HepG2 (cell line): ENCODE data around the gene PACS2. TPM values are rescaled to one million over a fixed set of nuclear protein-coding genes. Genes with fewer than 3 reads are reported as not detected.

Experiments
- ATAC-seq: fragments of 200-7000 bp; cut with Tn5 transposase; 3 replicates; pipeline ENCODE4 v1.9.1; 2020; ENCODE audit warnings: mild to moderate bottlenecking, moderate library complexity
- BruUV-seq: library from RNA; stranded (reverse); fragments of 400-500 nt; replicated peaks from 2 replicates; lab custom pipeline; 2021; lab: Mats Ljungman, UMichigan
- CTCF ChIA-PET: fragments of 300-600 bp; formaldehyde crosslinking; extraction: SDS; loops from one replicate; lab custom pipeline; 2021; ENCODE audit warnings: low total read pairs, inconsistent platforms, low intra/inter-chr PET ratio; lab: Yijun Ruan, JAX
- POLR2A ChIA-PET: fragments of 350-600 bp; sonication (Branson Sonifier 250); formaldehyde crosslinking; loops from one replicate; lab custom pipeline; 2020; ENCODE audit warnings: antibody characterized with exemption, inconsistent platforms; lab: Yijun Ruan, JAX
- DNase-seq: peaks from one replicate; pipeline ENCODE4 v3.0.0-alpha.2; 2015; ENCODE audit warnings: low spot score
- FAIRE-seq: peaks from 3 replicates; lab custom pipeline; 2011; peaks lifted over from hg19 to GRCh38; lab: Jason Lieb, UNC
- H2AFZ ChIP-seq: one replicate; pipeline ENCODE4 v1.6.1; 2011; ENCODE audit warnings: low read length, inconsistent platforms
- H3K27ac ChIP-seq: fragments of 300-600 bp; 3 replicates; pipeline ENCODE4 v1.8.0; 2011; ENCODE audit warnings: mixed run types, mild to moderate bottlenecking, mixed read lengths, low read length, inconsistent platforms; ENCODE audit not compliant: insufficient read depth; ENCODE audit errors: extremely low read length
- H3K27me3 ChIP-seq, 2 experiments: fragments of 200-600 bp in 1 of 2; 2 replicates in 1 of 2; 3 replicates in 1 of 2; pipeline versions ENCODE4 v1.6.0 to v1.8.0; 2011; ENCODE audit warnings: low read length in 2 of 2, mild to moderate bottlenecking in 2 of 2, moderate library complexity in 2 of 2, inconsistent platforms in 1 of 2; ENCODE audit not compliant: insufficient read depth in 2 of 2, control insufficient read depth in 1 of 2
- H3K36me3 ChIP-seq, 2 experiments: fragments of 200-600 bp in 1 of 2; replicated peaks in 1 of 2; 2 replicates in 1 of 2; 3 replicates in 1 of 2; pipeline versions ENCODE4 v1.5.1 to v1.8.0; 2011; ENCODE audit warnings: low read length in 2 of 2, inconsistent platforms in 1 of 2; ENCODE audit not compliant: insufficient read depth in 2 of 2, control insufficient read depth in 1 of 2
- H3K4me1 ChIP-seq: 2 replicates; pipeline ENCODE4 v1.5.1; 2012; ENCODE audit warnings: low read length, inconsistent platforms; ENCODE audit not compliant: insufficient read depth
- H3K4me2 ChIP-seq: 2 replicates; pipeline ENCODE4 v1.6.0; 2011; ENCODE audit warnings: low read depth, low read length, inconsistent platforms
- H3K4me3 ChIP-seq, 3 experiments: fragments of 200-600 bp in 1 of 3; sonication (generic), shearing (Covaris generic) in 1 of 3; replicated peaks in 1 of 3; 2 replicates each; pipeline ENCODE4 v1.5.1; 2011 to 2016; ENCODE audit warnings: low read length in 3 of 3, inconsistent platforms in 2 of 3, low read depth in 2 of 3, mild to moderate bottlenecking in 2 of 3, control low read depth in 1 of 3, mixed read lengths in 1 of 3; ENCODE audit not compliant: insufficient read depth in 1 of 3
- H3K79me2 ChIP-seq: one replicate; pipeline ENCODE4 v1.6.1; 2011; ENCODE audit warnings: low read length, inconsistent platforms; ENCODE audit not compliant: insufficient read depth
- H3K9ac ChIP-seq: 2 replicates; pipeline ENCODE4 v1.6.0; 2011; ENCODE audit warnings: mild to moderate bottlenecking, low read depth, low read length, inconsistent platforms; ENCODE audit not compliant: insufficient read depth
- H3K9me3 ChIP-seq: 2 replicates; pipeline ENCODE4 v1.5.1; 2012; ENCODE audit warnings: mild to moderate bottlenecking, low read length
- H4K20me1 ChIP-seq: 2 replicates; pipeline ENCODE4 v1.6.0; 2011; ENCODE audit warnings: inconsistent platforms, mild to moderate bottlenecking, low read length, moderate library complexity; ENCODE audit not compliant: insufficient read depth
- FOXA1 ChIP-seq, 2 experiments: fragments of 450-650 bp in 1 of 2; sonication (generic) in 1 of 2; formaldehyde crosslinking in 1 of 2; IDR thresholded peaks; 2 replicates each; pipeline versions ENCODE4 v1.4.0 to v1.6.1; 2016 to 2020; ENCODE audit warnings: missing genetic modification reagents in 1 of 2
- FOXA3 ChIP-seq: IDR thresholded peaks from 2 replicates; pipeline ENCODE4 v1.6.1; 2016; ENCODE audit warnings: missing genetic modification reagents, missing compliant biosample characterization
- ISL2 ChIP-seq: sonication (generic); formaldehyde crosslinking; IDR thresholded peaks from 2 replicates; pipeline ENCODE4 v1.5.0; 2020; ENCODE audit warnings: missing genetic modification reagents
- MATR3 ChIP-seq: sonication (generic); formaldehyde crosslinking; IDR thresholded peaks from 2 replicates; pipeline ENCODE4 v1.4.0; 2020; ENCODE audit warnings: missing genetic modification reagents
- SP140L ChIP-seq: sonication (generic); formaldehyde crosslinking; IDR thresholded peaks from 2 replicates; pipeline ENCODE4 v1.4.0; 2020; ENCODE audit warnings: missing genetic modification reagents, borderline replicate concordance
- WGBS: methylation state at CpG from one replicate; pipeline ENCODE4 v1.1.6; 2017; ENCODE audit warnings: low lambda C conversion rate; 5-methylcytosine and 5-hydroxymethylcytosine counted together
- in situ Hi-C: cut with HindIII; loops from 2 replicates; pipeline ENCODE4 v1.10.0; 2017; ENCODE audit warnings: low pct_unique_long_range_greater_than_20kb; ENCODE audit not compliant: extremely low pct_ligation_motif_present
- intact Hi-C: fragments of 100-400 bp; cut with micrococcal nuclease; formaldehyde crosslinking; loops from one replicate; pipeline ENCODE4 v1.10.0; 2022; ENCODE audit not compliant: unreplicated experiment
- polyA plus RNA-seq, 8 experiments: library from polyadenylated mRNA; depleted of rRNA in 3 of 8; stranded (reverse) in 7 of 8; unstranded in 1 of 8; fragments of >200 nt; fragmentation: Illumina TruSeq in 4 of 8; extraction: Trizol in 4 of 8; gene quantifications; 2 replicates each; pipeline versions ENCODE4 v1.2.1 to v1.2.3, GENCODE V29; 2011 to 2016; ENCODE audit warnings: low read depth in 4 of 8, missing spikeins in 1 of 8, mixed read lengths in 1 of 8; ENCODE audit not compliant: insufficient read depth in 1 of 8
- total RNA-seq, 5 experiments: library from RNA; depleted of rRNA; stranded (reverse); fragments of >200 nt; fragmentation: Illumina TruSeq; extraction: Trizol; gene quantifications; 2 replicates each; pipeline ENCODE4 v1.2.3, GENCODE V29; 2016; ENCODE audit warnings: low read depth in 1 of 5
- TF ChIP-seq, protein P1 (sequence below): sonication (generic); formaldehyde crosslinking; conservative IDR thresholded peaks from 2 replicates; pipeline ENCODE4 v1.4.0; 2020; ENCODE audit warnings: mild to moderate bottlenecking, missing genetic modification reagents, moderate library complexity
- TF ChIP-seq, protein P2 (sequence below): sonication (generic); formaldehyde crosslinking; IDR thresholded peaks from 2 replicates; pipeline ENCODE4 v1.8.0; 2022; ENCODE audit warnings: missing genetic modification reagents, mild to moderate bottlenecking, borderline replicate concordance

The PACS2 gene
- total and polyA plus RNA-seq, 2 of the 13 experiments (the other 11 are each of a cell fraction or from before 2014, with no cell fraction given) = 23.6 to 27.6 TPM

DNA sequence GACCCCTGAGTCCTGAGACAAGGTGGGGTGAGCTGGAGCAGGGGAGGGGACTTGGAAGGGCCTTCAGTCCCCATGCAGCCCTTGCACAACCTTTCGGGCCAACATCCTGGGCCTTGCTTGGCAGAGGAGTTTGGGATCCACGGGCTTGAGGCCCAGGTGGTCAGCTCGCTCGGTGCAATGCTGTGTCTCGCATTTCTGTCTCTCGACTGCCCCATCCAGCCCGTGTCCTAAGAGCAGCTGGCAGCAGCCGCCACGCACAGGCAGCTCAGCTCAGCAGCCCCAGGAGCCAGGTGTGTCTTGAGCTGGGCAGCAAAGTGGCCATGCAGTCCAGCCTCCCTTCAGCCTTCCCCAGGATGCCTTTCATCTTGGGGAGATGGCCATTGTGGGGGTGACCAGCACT lies 10.8 kb downstream of the PACS2 start:
- peaks cover 5% of the 10 kb centered on the region; the same call in 1 of the 2 replicates for H4K20me1 ChIP-seq
- no peak overlapping the region for H3K9ac ChIP-seq

DNA sequence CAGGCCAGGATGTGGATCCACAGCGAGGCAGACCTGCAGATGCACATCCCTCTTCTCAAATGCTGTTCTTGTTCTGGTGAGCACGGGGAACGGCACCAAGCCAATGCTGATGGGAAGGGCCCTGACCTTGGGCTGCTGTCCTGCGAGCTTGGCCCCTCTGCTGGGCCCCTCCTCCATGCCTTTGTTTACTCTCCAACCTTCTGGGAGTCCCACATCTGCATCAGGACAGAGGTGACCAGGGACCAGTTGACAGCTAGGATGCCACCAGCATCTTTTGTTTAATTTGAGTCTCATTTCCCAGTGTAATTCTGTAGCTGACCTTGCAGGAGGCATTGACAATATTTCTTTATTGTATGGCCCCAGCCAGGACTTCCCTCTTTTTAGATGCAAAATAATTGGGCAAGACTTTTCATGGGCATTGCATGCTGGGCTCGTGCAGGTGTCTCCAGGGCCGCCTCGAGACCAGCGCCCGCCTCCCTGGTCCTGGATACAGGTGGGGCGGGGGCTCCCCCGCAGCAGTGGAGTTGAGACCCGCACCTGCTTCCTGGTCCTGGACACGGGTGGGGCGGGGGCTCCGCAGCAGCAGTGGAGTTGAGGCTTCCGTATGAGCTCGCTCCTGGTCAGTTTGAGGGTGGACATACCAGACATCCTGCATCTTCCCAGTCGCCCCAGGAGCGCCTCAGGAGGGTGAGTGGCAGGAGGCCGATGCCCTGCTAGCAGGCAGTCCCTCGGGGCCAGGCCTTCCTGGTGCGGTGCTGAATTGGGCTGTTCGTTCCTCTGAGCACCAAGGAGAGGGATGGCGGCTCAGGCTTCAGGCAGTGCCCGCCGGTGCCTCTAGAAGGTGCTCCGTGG lies 11.4 kb downstream of the PACS2 start:
- H3K9ac ChIP-seq = no peak overlapping the region
- H3K4me3 ChIP-seq = no peak overlapping the region
- DNase-seq (no peak), ATAC-seq (peak; percentile 31; the same call in 2 of the 3 replicates), FAIRE-seq (no peak)
- TF ChIP-seq MATR3 (CRISPR knock-in tag) = no peak
- TF ChIP-seq, protein P1, sequence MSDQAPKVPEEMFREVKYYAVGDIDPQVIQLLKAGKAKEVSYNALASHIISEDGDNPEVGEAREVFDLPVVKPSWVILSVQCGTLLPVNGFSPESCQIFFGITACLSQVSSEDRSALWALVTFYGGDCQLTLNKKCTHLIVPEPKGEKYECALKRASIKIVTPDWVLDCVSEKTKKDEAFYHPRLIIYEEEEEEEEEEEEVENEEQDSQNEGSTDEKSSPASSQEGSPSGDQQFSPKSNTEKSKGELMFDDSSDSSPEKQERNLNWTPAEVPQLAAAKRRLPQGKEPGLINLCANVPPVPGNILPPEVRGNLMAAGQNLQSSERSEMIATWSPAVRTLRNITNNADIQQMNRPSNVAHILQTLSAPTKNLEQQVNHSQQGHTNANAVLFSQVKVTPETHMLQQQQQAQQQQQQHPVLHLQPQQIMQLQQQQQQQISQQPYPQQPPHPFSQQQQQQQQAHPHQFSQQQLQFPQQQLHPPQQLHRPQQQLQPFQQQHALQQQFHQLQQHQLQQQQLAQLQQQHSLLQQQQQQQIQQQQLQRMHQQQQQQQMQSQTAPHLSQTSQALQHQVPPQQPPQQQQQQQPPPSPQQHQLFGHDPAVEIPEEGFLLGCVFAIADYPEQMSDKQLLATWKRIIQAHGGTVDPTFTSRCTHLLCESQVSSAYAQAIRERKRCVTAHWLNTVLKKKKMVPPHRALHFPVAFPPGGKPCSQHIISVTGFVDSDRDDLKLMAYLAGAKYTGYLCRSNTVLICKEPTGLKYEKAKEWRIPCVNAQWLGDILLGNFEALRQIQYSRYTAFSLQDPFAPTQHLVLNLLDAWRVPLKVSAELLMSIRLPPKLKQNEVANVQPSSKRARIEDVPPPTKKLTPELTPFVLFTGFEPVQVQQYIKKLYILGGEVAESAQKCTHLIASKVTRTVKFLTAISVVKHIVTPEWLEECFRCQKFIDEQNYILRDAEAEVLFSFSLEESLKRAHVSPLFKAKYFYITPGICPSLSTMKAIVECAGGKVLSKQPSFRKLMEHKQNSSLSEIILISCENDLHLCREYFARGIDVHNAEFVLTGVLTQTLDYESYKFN = 0 out of 2 replicates have a peak, but pooled peaks have one; percentile 42
- peak; percentile 53; the same call in 1 of the 2 replicates for TF ChIP-seq FOXA3 (CRISPR knock-in tag)
- no peak for TF ChIP-seq ISL2
- no peak for TF ChIP-seq FOXA1 (IDR thresholded peaks at IDR 0.05)
- TF ChIP-seq FOXA1 (CRISPR knock-in tag; IDR thresholded peaks at IDR 0.05) = peak; percentile 63; the same call in 1 of the 2 replicates
- H2AFZ ChIP-seq = no peak overlapping the region
- no peaks in the 10 kb centered on the region for H3K27me3 ChIP-seq
- H3K4me1 ChIP-seq = peaks cover 15% of the 10 kb centered on the region
- CTCF ChIA-PET = no interaction called here
- H4K20me1 ChIP-seq = peaks cover 5% of the 10 kb centered on the region; the same call in 1 of the 2 replicates
- POLR2A ChIA-PET = interaction anchor here (1.7 kb wide), 1 partner anchor 25 kb away, joined by 5 read pairs; the partner anchor contains the start of gene BRF1
- no peaks in the 10 kb centered on the region; a peak in 1 of 5 replicates for H3K36me3 ChIP-seq
- H3K9me3 ChIP-seq = no peaks in the 10 kb centered on the region
- in situ Hi-C loops = no loop called here
- 50% methylated on average over 2 of the region's 27 CpGs for WGBS
- no TSS peak for BruUV-seq
- no peak overlapping the region for H3K27ac ChIP-seq
- H3K79me2 ChIP-seq = peaks cover 29% of the 10 kb centered on the region
- intact Hi-C loops = no loop called here
- peak overlapping the region; percentile 5; the same call in 1 of the 2 replicates for H3K4me2 ChIP-seq

More for the DNA sequence above, 10.8 kb downstream of the PACS2 start:
- BruUV-seq = no TSS peak
- ATAC-seq (no peak; the same call in 2 of the 3 replicates), FAIRE-seq (no peak), DNase-seq (no peak)
- H3K27me3 ChIP-seq = no peaks in the 10 kb centered on the region
- ChIA-PET POLR2A (no interaction called here), CTCF (no interaction called here)
- no peaks in the 10 kb centered on the region for H3K9me3 ChIP-seq
- intact Hi-C loops = no loop called here
- H3K4me1 ChIP-seq = peaks cover 15% of the 10 kb centered on the region
- WGBS = 78% methylated on average over 7 of the region's 9 CpGs
- in situ Hi-C loops = no loop called here
- H3K79me2 ChIP-seq = peaks cover 31% of the 10 kb centered on the region
- H2AFZ ChIP-seq = no peak overlapping the region
- TF ChIP-seq SP140L (CRISPR knock-in tag) = no peak
- TF ChIP-seq, protein P2, sequence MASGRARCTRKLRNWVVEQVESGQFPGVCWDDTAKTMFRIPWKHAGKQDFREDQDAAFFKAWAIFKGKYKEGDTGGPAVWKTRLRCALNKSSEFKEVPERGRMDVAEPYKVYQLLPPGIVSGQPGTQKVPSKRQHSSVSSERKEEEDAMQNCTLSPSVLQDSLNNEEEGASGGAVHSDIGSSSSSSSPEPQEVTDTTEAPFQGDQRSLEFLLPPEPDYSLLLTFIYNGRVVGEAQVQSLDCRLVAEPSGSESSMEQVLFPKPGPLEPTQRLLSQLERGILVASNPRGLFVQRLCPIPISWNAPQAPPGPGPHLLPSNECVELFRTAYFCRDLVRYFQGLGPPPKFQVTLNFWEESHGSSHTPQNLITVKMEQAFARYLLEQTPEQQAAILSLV (CRISPR knock-in tag) = 0 out of 2 replicates have a peak, but pooled peaks have one; percentile 25
- H3K36me3 ChIP-seq = no peaks in the 10 kb centered on the region; a peak in 1 of 5 replicates
- no peak overlapping the region for H3K27ac ChIP-seq
- H3K4me3 ChIP-seq = no peak overlapping the region
- H3K4me2 ChIP-seq = peak overlapping the region; percentile 5; the same call in 1 of the 2 replicates
